Liver (tissue), 9 donors: ENCODE results near the gene SPATA22. TPM values are rescaled to one million over a fixed set of nuclear protein-coding genes. Genes with fewer than 3 reads are reported as not detected.
"Not testable (repeated sequence)": the region's sequence is repeated elsewhere in the genome, so short reads cannot be mapped to it uniquely, and the experiment has no call there.

Source experiments
- DNase-seq: peaks from one replicate; pipeline ENCODE4 v3.0.0-alpha.2; 2017; ENCODE audit warnings: low spot score
- H3K27ac ChIP-seq, 2 donors: one replicate each; pipeline ENCODE4 v1.7.0; 2013; ENCODE audit warnings: inconsistent platforms in 2 of 2, low read length in 2 of 2, control low read depth in 1 of 2, low read depth in 1 of 2, mild to moderate bottlenecking in 1 of 2
- H3K27me3 ChIP-seq, 4 donors: one replicate each; pipeline versions ENCODE4 v1.6.1 to v1.7.0; 2013; ENCODE audit warnings: low read length in 3 of 4, inconsistent platforms in 1 of 4, mild to moderate bottlenecking in 1 of 4, moderate library complexity in 1 of 4; ENCODE audit not compliant: control insufficient read depth in 4 of 4, insufficient read depth in 4 of 4
- H3K36me3 ChIP-seq, 4 donors: one replicate each; pipeline versions ENCODE4 v1.6.1 to v1.7.0; 2013; ENCODE audit warnings: low read length in 3 of 4, mild to moderate bottlenecking in 3 of 4, low read depth in 1 of 4, moderate library complexity in 1 of 4; ENCODE audit not compliant: control insufficient read depth in 4 of 4, insufficient read depth in 3 of 4
- H3K4me1 ChIP-seq, 4 donors: one replicate each; pipeline versions ENCODE4 v1.6.1 to v1.7.0; 2013; ENCODE audit warnings: low read length in 3 of 4, mild to moderate bottlenecking in 3 of 4, moderate library complexity in 1 of 4; ENCODE audit not compliant: control insufficient read depth in 4 of 4, insufficient read depth in 4 of 4
- H3K4me3 ChIP-seq, 3 donors: one replicate each; pipeline versions ENCODE4 v1.6.1 to v1.7.0; 2013; ENCODE audit warnings: low read length in 3 of 3, control low read depth in 1 of 3, low read depth in 1 of 3, mild to moderate bottlenecking in 1 of 3
- H3K9ac ChIP-seq, 2 donors: one replicate each; pipeline ENCODE4 v1.7.0; 2013; ENCODE audit warnings: low read length in 2 of 2, mild to moderate bottlenecking in 2 of 2, moderate library complexity in 2 of 2, control low read depth in 1 of 2, low read depth in 1 of 2
- H3K9me3 ChIP-seq, 4 donors: one replicate each; pipeline versions ENCODE4 v1.6.1 to v1.7.0; 2013; ENCODE audit warnings: low read length in 3 of 4; ENCODE audit not compliant: control insufficient read depth in 4 of 4
- ATF3 ChIP-seq: IDR thresholded peaks from 2 replicates; pipeline ENCODE4 v1.6.1; 2016; ENCODE audit warnings: antibody characterized with exemption
- EGR1 ChIP-seq, 2 donors: IDR thresholded peaks; 2 replicates each; pipeline ENCODE4 v1.6.1; 2016 to 2018; ENCODE audit warnings: antibody characterized with exemption in 2 of 2, low read depth in 2 of 2
- FOXA1 ChIP-seq: IDR thresholded peaks from 2 replicates; pipeline ENCODE4 v1.6.1; 2016; ENCODE audit warnings: antibody characterized with exemption
- FOXA2 ChIP-seq: IDR thresholded peaks from 2 replicates; pipeline ENCODE4 v1.6.1; 2016; ENCODE audit warnings: antibody characterized with exemption
- GABPA ChIP-seq, 2 donors: IDR thresholded peaks in 1 of 2; conservative IDR thresholded peaks in 1 of 2; 2 replicates each; pipeline ENCODE4 v1.6.1; 2016; ENCODE audit warnings: antibody characterized with exemption in 2 of 2, mild to moderate bottlenecking in 1 of 2, moderate library complexity in 1 of 2
- HNF4A ChIP-seq, 2 donors: conservative IDR thresholded peaks; 2 replicates each; pipeline ENCODE4 v1.6.1; 2016; ENCODE audit warnings: antibody characterized with exemption in 2 of 2, mild to moderate bottlenecking in 2 of 2
- HNF4G ChIP-seq: IDR thresholded peaks from 2 replicates; pipeline ENCODE4 v1.6.1; 2016; ENCODE audit warnings: antibody characterized with exemption
- JUND ChIP-seq, 2 donors: IDR thresholded peaks; 2 replicates each; pipeline ENCODE4 v1.6.1; 2016; ENCODE audit warnings: antibody characterized with exemption in 2 of 2
- MAX ChIP-seq: IDR thresholded peaks from 2 replicates; pipeline ENCODE4 v1.6.1; 2016; ENCODE audit warnings: antibody characterized with exemption
- NR2F2 ChIP-seq: IDR thresholded peaks from 2 replicates; pipeline ENCODE4 v1.6.1; 2016; ENCODE audit warnings: antibody characterized with exemption
- RAD21 ChIP-seq, 2 donors: IDR thresholded peaks; 2 replicates each; pipeline ENCODE4 v1.6.1; 2016; ENCODE audit warnings: antibody characterized with exemption in 2 of 2, mild to moderate bottlenecking in 2 of 2
- RXRA ChIP-seq, 2 donors: IDR thresholded peaks; 2 replicates each; pipeline ENCODE4 v1.6.1; 2017 to 2018; ENCODE audit warnings: antibody characterized with exemption in 2 of 2, mild to moderate bottlenecking in 1 of 2
- SP1 ChIP-seq: IDR thresholded peaks from 2 replicates; pipeline ENCODE4 v1.6.1; 2018; ENCODE audit warnings: antibody characterized with exemption, mild to moderate bottlenecking
- TAF1 ChIP-seq: conservative IDR thresholded peaks from 2 replicates; pipeline ENCODE4 v1.6.1; 2016; ENCODE audit warnings: antibody characterized with exemption, mild to moderate bottlenecking
- YY1 ChIP-seq: IDR thresholded peaks from 2 replicates; pipeline ENCODE4 v1.6.1; 2016; ENCODE audit warnings: antibody characterized with exemption, mild to moderate bottlenecking
- WGBS: extraction: QIAGEN DNeasy Blood & Tissue Kit; methylation state at CpG from one replicate; pipeline ENCODE4 v1.1.7; 2013; 5-methylcytosine and 5-hydroxymethylcytosine counted together
- polyA plus RNA-seq, 2 donors: library from polyadenylated mRNA; stranded (reverse) in 1 of 2; unstranded in 1 of 2; fragments of 200-250 nt in 1 of 2; fragments of >200 nt in 1 of 2; fragmentation: Nextera tagmentation in 1 of 2; extraction: Ambion mirVana in 1 of 2; gene quantifications; one replicate each; pipeline versions ENCODE4 v1.2.1 to v1.2.3, GENCODE V29; 2013 to 2015
- total RNA-seq, 2 donors: library from RNA; depleted of rRNA; stranded (reverse); fragments of >200 nt; gene quantifications; one replicate each; pipeline ENCODE4 v1.2.3, GENCODE V29; 2014
- TF ChIP-seq, protein P1 (sequence below): fragments of 150-350 bp; IDR thresholded peaks from 2 replicates; pipeline ENCODE4 v1.5.1; 2017; ENCODE audit warnings: improper control_type of control experiment, low read depth, low read length; ENCODE audit not compliant: missing input control
- TF ChIP-seq, protein P2 (sequence below): IDR thresholded peaks from 2 replicates; pipeline ENCODE4 v1.6.1; 2016; ENCODE audit warnings: antibody characterized with exemption
- TF ChIP-seq, protein P3 (sequence below): IDR thresholded peaks from 2 replicates; pipeline ENCODE4 v1.6.1; 2016; ENCODE audit warnings: antibody characterized with exemption, mild to moderate bottlenecking
- donor health status: healthy.
- donor health status: healthy.
- donor health status: healthy.
- donor health status: healthy.
- donor health status: healthy.

SPATA22 gene
- total and polyA plus RNA-seq, 4 donors: 0.19 to 0.89 (median 0.42) TPM; not detected in 1

- Histone ChIP-seq H3K4me1 (no peaks in the 10 kb centered on the region), H3K9me3 (peaks cover 0 to 10% (median 2%) of the 10 kb centered on the region in 4 donors), H3K27ac (no peak within 1 kb of the TSS), H3K9ac (no peak within 1 kb of the TSS), H3K27me3 (no peaks in the 10 kb centered on the region), H3K4me3 (no peak within 1 kb of the TSS), H3K36me3 (no peaks in the 10 kb centered on the region)
- WGBS: 91% methylated on average over 3 of the region's 3 CpGs
- TF ChIP-seq NR2F2: no peak
- no peak for TF ChIP-seq GABPA (IDR thresholded peaks at IDR 0.05 in 1 of 2, conservative IDR thresholded peaks at IDR 0.05 in 1 of 2)
- TF ChIP-seq MAX: no peak
- TF ChIP-seq RAD21 (IDR thresholded peaks at IDR 0.05): no peak
- TF ChIP-seq HNF4G: no peak
- no peak for TF ChIP-seq HNF4A (conservative IDR thresholded peaks at IDR 0.05)
- no peak for TF ChIP-seq SP1
- no peak for TF ChIP-seq TAF1
- TF ChIP-seq JUND (IDR thresholded peaks at IDR 0.05): no peak
- TF ChIP-seq FOXA1: no peak
- no peak for TF ChIP-seq YY1
- TF ChIP-seq RXRA (IDR thresholded peaks at IDR 0.05): no peak
- no peak for TF ChIP-seq ATF3
- TF ChIP-seq, protein P1, sequence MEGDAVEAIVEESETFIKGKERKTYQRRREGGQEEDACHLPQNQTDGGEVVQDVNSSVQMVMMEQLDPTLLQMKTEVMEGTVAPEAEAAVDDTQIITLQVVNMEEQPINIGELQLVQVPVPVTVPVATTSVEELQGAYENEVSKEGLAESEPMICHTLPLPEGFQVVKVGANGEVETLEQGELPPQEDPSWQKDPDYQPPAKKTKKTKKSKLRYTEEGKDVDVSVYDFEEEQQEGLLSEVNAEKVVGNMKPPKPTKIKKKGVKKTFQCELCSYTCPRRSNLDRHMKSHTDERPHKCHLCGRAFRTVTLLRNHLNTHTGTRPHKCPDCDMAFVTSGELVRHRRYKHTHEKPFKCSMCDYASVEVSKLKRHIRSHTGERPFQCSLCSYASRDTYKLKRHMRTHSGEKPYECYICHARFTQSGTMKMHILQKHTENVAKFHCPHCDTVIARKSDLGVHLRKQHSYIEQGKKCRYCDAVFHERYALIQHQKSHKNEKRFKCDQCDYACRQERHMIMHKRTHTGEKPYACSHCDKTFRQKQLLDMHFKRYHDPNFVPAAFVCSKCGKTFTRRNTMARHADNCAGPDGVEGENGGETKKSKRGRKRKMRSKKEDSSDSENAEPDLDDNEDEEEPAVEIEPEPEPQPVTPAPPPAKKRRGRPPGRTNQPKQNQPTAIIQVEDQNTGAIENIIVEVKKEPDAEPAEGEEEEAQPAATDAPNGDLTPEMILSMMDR: no peak
- TF ChIP-seq EGR1 (IDR thresholded peaks at IDR 0.05; ENCODE audit: low read depth in 2 of 2): no peak
- TF ChIP-seq, protein P2, sequence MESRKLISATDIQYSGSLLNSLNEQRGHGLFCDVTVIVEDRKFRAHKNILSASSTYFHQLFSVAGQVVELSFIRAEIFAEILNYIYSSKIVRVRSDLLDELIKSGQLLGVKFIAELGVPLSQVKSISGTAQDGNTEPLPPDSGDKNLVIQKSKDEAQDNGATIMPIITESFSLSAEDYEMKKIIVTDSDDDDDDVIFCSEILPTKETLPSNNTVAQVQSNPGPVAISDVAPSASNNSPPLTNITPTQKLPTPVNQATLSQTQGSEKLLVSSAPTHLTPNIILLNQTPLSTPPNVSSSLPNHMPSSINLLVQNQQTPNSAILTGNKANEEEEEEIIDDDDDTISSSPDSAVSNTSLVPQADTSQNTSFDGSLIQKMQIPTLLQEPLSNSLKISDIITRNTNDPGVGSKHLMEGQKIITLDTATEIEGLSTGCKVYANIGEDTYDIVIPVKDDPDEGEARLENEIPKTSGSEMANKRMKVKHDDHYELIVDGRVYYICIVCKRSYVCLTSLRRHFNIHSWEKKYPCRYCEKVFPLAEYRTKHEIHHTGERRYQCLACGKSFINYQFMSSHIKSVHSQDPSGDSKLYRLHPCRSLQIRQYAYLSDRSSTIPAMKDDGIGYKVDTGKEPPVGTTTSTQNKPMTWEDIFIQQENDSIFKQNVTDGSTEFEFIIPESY: no peak
- TF ChIP-seq, protein P3, sequence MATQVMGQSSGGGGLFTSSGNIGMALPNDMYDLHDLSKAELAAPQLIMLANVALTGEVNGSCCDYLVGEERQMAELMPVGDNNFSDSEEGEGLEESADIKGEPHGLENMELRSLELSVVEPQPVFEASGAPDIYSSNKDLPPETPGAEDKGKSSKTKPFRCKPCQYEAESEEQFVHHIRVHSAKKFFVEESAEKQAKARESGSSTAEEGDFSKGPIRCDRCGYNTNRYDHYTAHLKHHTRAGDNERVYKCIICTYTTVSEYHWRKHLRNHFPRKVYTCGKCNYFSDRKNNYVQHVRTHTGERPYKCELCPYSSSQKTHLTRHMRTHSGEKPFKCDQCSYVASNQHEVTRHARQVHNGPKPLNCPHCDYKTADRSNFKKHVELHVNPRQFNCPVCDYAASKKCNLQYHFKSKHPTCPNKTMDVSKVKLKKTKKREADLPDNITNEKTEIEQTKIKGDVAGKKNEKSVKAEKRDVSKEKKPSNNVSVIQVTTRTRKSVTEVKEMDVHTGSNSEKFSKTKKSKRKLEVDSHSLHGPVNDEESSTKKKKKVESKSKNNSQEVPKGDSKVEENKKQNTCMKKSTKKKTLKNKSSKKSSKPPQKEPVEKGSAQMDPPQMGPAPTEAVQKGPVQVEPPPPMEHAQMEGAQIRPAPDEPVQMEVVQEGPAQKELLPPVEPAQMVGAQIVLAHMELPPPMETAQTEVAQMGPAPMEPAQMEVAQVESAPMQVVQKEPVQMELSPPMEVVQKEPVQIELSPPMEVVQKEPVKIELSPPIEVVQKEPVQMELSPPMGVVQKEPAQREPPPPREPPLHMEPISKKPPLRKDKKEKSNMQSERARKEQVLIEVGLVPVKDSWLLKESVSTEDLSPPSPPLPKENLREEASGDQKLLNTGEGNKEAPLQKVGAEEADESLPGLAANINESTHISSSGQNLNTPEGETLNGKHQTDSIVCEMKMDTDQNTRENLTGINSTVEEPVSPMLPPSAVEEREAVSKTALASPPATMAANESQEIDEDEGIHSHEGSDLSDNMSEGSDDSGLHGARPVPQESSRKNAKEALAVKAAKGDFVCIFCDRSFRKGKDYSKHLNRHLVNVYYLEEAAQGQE: no peak
- no peak for TF ChIP-seq FOXA2
- DNase-seq: no peak
These were observed 60.5 kb downstream of the SPATA22 start, which contains the start of gene OR3A3 for GRCh38 chr17:3411070-3411469. TSS of gene OR3A3 (plus strand) at chr17:3411370.

GRCh38 chr17:3403856-3404255 is 67.8 kb downstream of the SPATA22 start:
- not testable (repeated sequence) for H3K9me3 ChIP-seq, H3K27ac ChIP-seq, H3K36me3 ChIP-seq, H3K4me1 ChIP-seq, H3K27me3 ChIP-seq, DNase-seq, H3K9ac ChIP-seq, H3K4me3 ChIP-seq
- 79% methylated on average over 1 of the region's 1 CpG for WGBS
